OCI-LY7 (cell line): ENCODE measurements around the gene GRB7. TPM values are rescaled to one million over a fixed set of nuclear protein-coding genes. Genes with fewer than 3 reads are reported as not detected.

Experiments used
- BruUV-seq: library from RNA; stranded (reverse); fragments of 400-500 nt; replicated peaks from 2 replicates; lab custom pipeline; 2021; lab: Mats Ljungman, UMichigan
- CTCF ChIA-PET: fragments of 300-600 bp; sonication (Branson Sonifier 250); formaldehyde crosslinking; loops from one replicate; lab custom pipeline; 2022; ENCODE audit warnings: antibody characterized with exemption; ENCODE audit not compliant: unreplicated experiment; lab: Charles Lee
- POLR2A ChIA-PET: fragments of 300-600 bp; sonication (Branson Sonifier 250); formaldehyde crosslinking; loops from one replicate; lab custom pipeline; 2022; ENCODE audit warnings: antibody characterized with exemption; lab: Charles Lee
- DNase-seq: peaks from one replicate; pipeline ENCODE4 v3.0.0-alpha.2; 2015; ENCODE audit warnings: low spot score
- H2AFZ ChIP-seq: fragments of 200-600 bp; sonication (generic), shearing (Covaris generic); 2 replicates; pipeline ENCODE4 v1.6.1; 2014; ENCODE audit warnings: mild to moderate bottlenecking, antibody characterized with exemption, low read length, moderate library complexity
- H3K27ac ChIP-seq: fragments of 200-600 bp; sonication (generic); 2 replicates; pipeline ENCODE4 v1.5.1; 2014; ENCODE audit warnings: mixed run types, low read depth, mild to moderate bottlenecking, moderate library complexity, low read length, inconsistent platforms; ENCODE audit not compliant: poor library complexity, severe bottlenecking
- H3K36me3 ChIP-seq: fragments of 200-600 bp; sonication (generic); 2 replicates; pipeline ENCODE4 v1.6.1; 2014; ENCODE audit warnings: mild to moderate bottlenecking, antibody characterized with exemption, low read length, moderate library complexity, mixed read lengths; ENCODE audit not compliant: insufficient read depth
- H3K4me1 ChIP-seq: fragments of 200-600 bp; sonication (generic); 2 replicates; pipeline ENCODE4 v1.5.1; 2014; ENCODE audit warnings: mild to moderate bottlenecking, low read length; ENCODE audit not compliant: insufficient read depth, poor library complexity, severe bottlenecking
- H3K4me2 ChIP-seq: fragments of 200-600 bp; sonication (generic); 2 replicates; pipeline ENCODE4 v1.6.1; 2014; ENCODE audit warnings: mild to moderate bottlenecking, low read length
- H3K4me3 ChIP-seq: fragments of 200-600 bp; sonication (generic); 2 replicates; pipeline ENCODE4 v1.5.1; 2014; ENCODE audit warnings: mild to moderate bottlenecking, low read depth, low read length; ENCODE audit not compliant: poor library complexity, severe bottlenecking
- H3K79me2 ChIP-seq: fragments of 200-600 bp; sonication (generic); 2 replicates; pipeline ENCODE4 v1.6.1; 2016; ENCODE audit warnings: low read depth, mild to moderate bottlenecking, low read length, moderate library complexity, mixed read lengths; ENCODE audit not compliant: insufficient read depth
- H3K9me2 ChIP-seq: fragments of 200-600 bp; sonication (generic); 2 replicates; pipeline ENCODE4 v1.6.1; 2016; ENCODE audit warnings: mild to moderate bottlenecking, low read length, mixed read lengths; ENCODE audit not compliant: insufficient read depth
- H3K9me3 ChIP-seq: fragments of 200-600 bp; sonication (generic); 2 replicates; pipeline ENCODE4 v1.6.1; 2014; ENCODE audit warnings: mild to moderate bottlenecking, mixed run types, low read length, mixed read lengths
- H4K20me1 ChIP-seq: fragments of 200-600 bp; sonication (generic); 2 replicates; pipeline ENCODE4 v1.6.1; 2014; ENCODE audit warnings: mild to moderate bottlenecking, antibody characterized with exemption, low read length, moderate library complexity, mixed read lengths; ENCODE audit not compliant: insufficient read depth
- EZH2phosphoT487 ChIP-seq: fragments of 200-600 bp; sonication (generic); IDR thresholded peaks from 2 replicates; pipeline ENCODE4 v1.6.1; 2018; ENCODE audit warnings: low read depth, borderline replicate concordance, mild to moderate bottlenecking, mixed run types, antibody characterized with exemption, low read length, moderate library complexity, mixed read lengths
- intact Hi-C: fragments of 100-400 bp; cut with micrococcal nuclease; formaldehyde crosslinking; loops from one replicate; pipeline ENCODE4 v1.10.0; 2022; ENCODE audit not compliant: unreplicated experiment
- total RNA-seq, 2 experiments: library from RNA; depleted of rRNA in 1 of 2; stranded (reverse); fragments of >200 nt in 1 of 2; shearing (Covaris generic) in 1 of 2; gene quantifications; 2 replicates each; pipeline ENCODE4 v1.2.3, GENCODE V29; 2014 to 2022
- TF ChIP-seq, protein P1 (sequence below): fragments of 200-600 bp; sonication (generic); conservative IDR thresholded peaks from 2 replicates; pipeline ENCODE4 v1.5.1; 2014; ENCODE audit warnings: mild to moderate bottlenecking, antibody characterized with exemption, low read length, moderate library complexity, mixed read lengths

The GRB7 gene
- total RNA-seq, 2 experiments from 2014 or later: 0.25 TPM; not detected in 1

- no peaks in the 10 kb centered on the region for H3K4me1 ChIP-seq
- no peak overlapping the region for H2AFZ ChIP-seq
- no peaks in the 10 kb centered on the region for H4K20me1 ChIP-seq
- ChIA-PET CTCF (no interaction called here), POLR2A (no interaction called here)
- no TSS peak for BruUV-seq
- no peaks in the 10 kb centered on the region for H3K9me3 ChIP-seq
- intact Hi-C loops: no loop called here
- H3K79me2 ChIP-seq: no peaks in the 10 kb centered on the region
- DNase-seq: no peak
- H3K36me3 ChIP-seq: no peaks in the 10 kb centered on the region
- no peak overlapping the region for H3K4me3 ChIP-seq
- H3K4me2 ChIP-seq: no peak overlapping the region
- H3K27ac ChIP-seq: no peak overlapping the region
- TF ChIP-seq EZH2phosphoT487: no peak
- TF ChIP-seq, protein P1, sequence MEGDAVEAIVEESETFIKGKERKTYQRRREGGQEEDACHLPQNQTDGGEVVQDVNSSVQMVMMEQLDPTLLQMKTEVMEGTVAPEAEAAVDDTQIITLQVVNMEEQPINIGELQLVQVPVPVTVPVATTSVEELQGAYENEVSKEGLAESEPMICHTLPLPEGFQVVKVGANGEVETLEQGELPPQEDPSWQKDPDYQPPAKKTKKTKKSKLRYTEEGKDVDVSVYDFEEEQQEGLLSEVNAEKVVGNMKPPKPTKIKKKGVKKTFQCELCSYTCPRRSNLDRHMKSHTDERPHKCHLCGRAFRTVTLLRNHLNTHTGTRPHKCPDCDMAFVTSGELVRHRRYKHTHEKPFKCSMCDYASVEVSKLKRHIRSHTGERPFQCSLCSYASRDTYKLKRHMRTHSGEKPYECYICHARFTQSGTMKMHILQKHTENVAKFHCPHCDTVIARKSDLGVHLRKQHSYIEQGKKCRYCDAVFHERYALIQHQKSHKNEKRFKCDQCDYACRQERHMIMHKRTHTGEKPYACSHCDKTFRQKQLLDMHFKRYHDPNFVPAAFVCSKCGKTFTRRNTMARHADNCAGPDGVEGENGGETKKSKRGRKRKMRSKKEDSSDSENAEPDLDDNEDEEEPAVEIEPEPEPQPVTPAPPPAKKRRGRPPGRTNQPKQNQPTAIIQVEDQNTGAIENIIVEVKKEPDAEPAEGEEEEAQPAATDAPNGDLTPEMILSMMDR: no peak
- H3K9me2 ChIP-seq: no peaks in the 10 kb centered on the region
Observed at GRCh38 chr17:39714234-39714633, 23.5 kb upstream of the GRB7 start.

GRCh38 chr17:39715375-39716072, 22.2 kb upstream of the GRB7 start:
- Histone ChIP-seq H3K36me3 (no peaks in the 10 kb centered on the region), H2AFZ (no peak overlapping the region), H3K4me2 (no peak overlapping the region), H3K79me2 (no peaks in the 10 kb centered on the region), H3K9me3 (no peaks in the 10 kb centered on the region), H3K27ac (no peak overlapping the region), H3K4me3 (no peak overlapping the region), H4K20me1 (no peaks in the 10 kb centered on the region), H3K9me2 (no peaks in the 10 kb centered on the region), H3K4me1 (no peaks in the 10 kb centered on the region)
- CTCF ChIA-PET: interaction anchor here (1.2 kb wide), 1 partner anchor 14 kb away, joined by 4 read pairs; no protein-coding TSS in a partner anchor
- intact Hi-C loops: no loop called here
- TF ChIP-seq EZH2phosphoT487: no peak
- TF ChIP-seq, protein P1: no peak
- DNase-seq: no peak
- POLR2A ChIA-PET: no interaction called here
- BruUV-seq: no TSS peak
